Thyroid gland (tissue), 4 donors: Measurements from ENCODE around the gene SLITRK5. TPM values are rescaled to one million over a fixed set of nuclear protein-coding genes. Genes with fewer than 3 reads are reported as not detected.

Experiments used
- DNase-seq, 2 donors: peaks; one replicate each; pipeline ENCODE4 v3.0.0-alpha.2; 2019
- H3K27ac ChIP-seq, 3 donors: fragments of 200-600 bp; sonication (generic); 1 replicate in 2 of 3; 2 replicates in 1 of 3; pipeline ENCODE4 v1.5.1; 2016 to 2019; ENCODE audit warnings: mild to moderate bottlenecking in 1 of 3, moderate library complexity in 1 of 3
- H3K27me3 ChIP-seq: fragments of 200-600 bp; sonication (generic); one replicate; pipeline ENCODE4 v1.5.1; 2019
- H3K36me3 ChIP-seq, 2 donors: fragments of 200-600 bp; sonication (generic); one replicate each; pipeline ENCODE4 v1.5.1; 2016 to 2019
- H3K4me1 ChIP-seq, 2 donors: fragments of 200-600 bp; sonication (generic); one replicate each; pipeline ENCODE4 v1.5.1; 2017 to 2019
- H3K4me3 ChIP-seq, 3 donors: fragments of 200-600 bp; sonication (generic); replicated peaks in 1 of 3; 1 replicate in 2 of 3; 2 replicates in 1 of 3; pipeline ENCODE4 v1.5.1; 2016; ENCODE audit warnings: mild to moderate bottlenecking in 1 of 3
- H3K9me3 ChIP-seq: fragments of 200-600 bp; sonication (generic); one replicate; pipeline ENCODE4 v1.5.1; 2017
- POLR2A ChIP-seq, 2 donors: fragments of 450-650 bp; IDR thresholded peaks; one replicate each; pipeline ENCODE4 v1.6.1; 2017; ENCODE audit warnings: antibody characterized with exemption in 2 of 2, mild to moderate bottlenecking in 2 of 2, moderate library complexity in 1 of 2
- WGBS, 2 donors: methylation state at CpG; one replicate each; pipeline ENCODE4 v1.1.5; 2017; 5-methylcytosine and 5-hydroxymethylcytosine counted together
- intact Hi-C: fragments of 100-400 bp; cut with DNase I; formaldehyde crosslinking; loops from one replicate; pipeline ENCODE4 v1.15.1; 2023
- total RNA-seq, 4 donors: library from RNA; depleted of rRNA; stranded (reverse); fragments of >200 nt; gene quantifications; one replicate each; pipeline ENCODE4 v1.2.3, GENCODE V29; 2016
- TF ChIP-seq, protein P1 (sequence below), 6 experiments: fragments of 200-600 bp in 3 of 6; fragments of 450-650 bp in 3 of 6; sonication (generic) in 3 of 6; IDR thresholded peaks; one replicate each; pipeline ENCODE4 v1.5.1; 2016 to 2019; ENCODE audit warnings: antibody characterized with exemption in 6 of 6, mild to moderate bottlenecking in 2 of 6, inconsistent platforms in 1 of 6, moderate library complexity in 1 of 6

The SLITRK5 gene
- total RNA-seq, 4 donors from 2014 or later = 1.9 to 7.4 (median 4.0) TPM

DNA sequence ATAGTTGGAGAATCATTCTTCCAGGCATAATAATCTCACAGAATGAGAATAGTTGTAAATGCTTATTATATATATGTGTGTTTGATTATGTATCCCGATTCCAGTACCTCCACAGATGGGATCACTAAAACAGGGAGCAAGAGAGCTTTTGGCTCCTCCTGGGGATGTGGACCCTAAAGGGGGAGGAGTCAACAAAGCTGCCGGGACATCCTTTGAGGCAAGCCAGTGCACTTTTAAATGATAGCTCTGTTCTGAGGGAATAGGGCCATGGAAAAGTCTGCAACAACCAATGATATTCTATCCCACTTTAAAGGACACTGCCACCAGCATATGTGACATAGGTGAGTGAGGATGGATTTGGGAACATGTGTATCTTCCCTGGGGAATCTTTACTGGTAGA lies 40.8 kb downstream of the SLITRK5 start:
- no peak overlapping the region for H3K27ac ChIP-seq
- TF ChIP-seq, protein P1, sequence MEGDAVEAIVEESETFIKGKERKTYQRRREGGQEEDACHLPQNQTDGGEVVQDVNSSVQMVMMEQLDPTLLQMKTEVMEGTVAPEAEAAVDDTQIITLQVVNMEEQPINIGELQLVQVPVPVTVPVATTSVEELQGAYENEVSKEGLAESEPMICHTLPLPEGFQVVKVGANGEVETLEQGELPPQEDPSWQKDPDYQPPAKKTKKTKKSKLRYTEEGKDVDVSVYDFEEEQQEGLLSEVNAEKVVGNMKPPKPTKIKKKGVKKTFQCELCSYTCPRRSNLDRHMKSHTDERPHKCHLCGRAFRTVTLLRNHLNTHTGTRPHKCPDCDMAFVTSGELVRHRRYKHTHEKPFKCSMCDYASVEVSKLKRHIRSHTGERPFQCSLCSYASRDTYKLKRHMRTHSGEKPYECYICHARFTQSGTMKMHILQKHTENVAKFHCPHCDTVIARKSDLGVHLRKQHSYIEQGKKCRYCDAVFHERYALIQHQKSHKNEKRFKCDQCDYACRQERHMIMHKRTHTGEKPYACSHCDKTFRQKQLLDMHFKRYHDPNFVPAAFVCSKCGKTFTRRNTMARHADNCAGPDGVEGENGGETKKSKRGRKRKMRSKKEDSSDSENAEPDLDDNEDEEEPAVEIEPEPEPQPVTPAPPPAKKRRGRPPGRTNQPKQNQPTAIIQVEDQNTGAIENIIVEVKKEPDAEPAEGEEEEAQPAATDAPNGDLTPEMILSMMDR (IDR thresholded peaks at IDR 0.05) = no peak
- no peak for TF ChIP-seq POLR2A (IDR thresholded peaks at IDR 0.05)
- no peaks in the 10 kb centered on the region for H3K36me3 ChIP-seq
- intact Hi-C loops = no loop called here
- no peak overlapping the region for H3K4me3 ChIP-seq
- H3K27me3 ChIP-seq = no peaks in the 10 kb centered on the region
- DNase-seq = no peak
- H3K4me1 ChIP-seq = no peaks in the 10 kb centered on the region
- 85% methylated on average over 2 of the region's 2 CpGs for WGBS, 2 donors
- H3K9me3 ChIP-seq = no peaks in the 10 kb centered on the region
